ENCODE results near the gene VGLL1. TPM values are rescaled to one million over a fixed set of nuclear protein-coding genes. Genes with fewer than 3 reads are reported as not detected.

Gene VGLL1
- polyA plus RNA-seq, 5 donors = 5.1 to 10.9 (median 8.4) TPM

Other genes with a start within 250 kb of the VGLL1 start
- not detected for gene ADGRG4, start 231.3 kb upstream of the VGLL1 start, polyA plus RNA-seq (ENCODE audit: insufficient read depth in 1 of 5, insufficient read length in 5 of 5, low replicate concordance in 1 of 5)
- under 1 TPM in 3 of 5 donors, not detected in 2; 0.06 to 0.08 (median 0.07) TPM for gene BRS3, start 44.3 kb upstream of the VGLL1 start, polyA plus RNA-seq (ENCODE audit: insufficient read depth in 1 of 5, insufficient read length in 5 of 5, low replicate concordance in 1 of 5)
- gene HTATSF1, start 34.6 kb upstream of the VGLL1 start, polyA plus RNA-seq (ENCODE audit: insufficient read depth in 1 of 5, insufficient read length in 5 of 5, low replicate concordance in 1 of 5) = 100 to 1,000 TPM in 2 of 5 donors, 10 to 100 TPM in 3; 74.5 to 111 (median 99.6) TPM
- under 1 TPM; 0.12 to 0.26 (median 0.18) TPM for gene CD40LG, start 115.9 kb downstream of the VGLL1 start, polyA plus RNA-seq (ENCODE audit: insufficient read depth in 1 of 5, insufficient read length in 5 of 5, low replicate concordance in 1 of 5)
- 10 to 100 TPM; 14.5 to 23.7 (median 21.0) TPM for gene ARHGEF6, start 248.7 kb downstream of the VGLL1 start, polyA plus RNA-seq (ENCODE audit: insufficient read depth in 1 of 5, insufficient read length in 5 of 5, low replicate concordance in 1 of 5)

All from right lung (tissue), 5 donors.